NT2/D1 (cell line): ENCODE results near the gene GPR146.

Experiments used
- SUZ12 ChIP-seq: IDR thresholded peaks from 2 replicates; pipeline ENCODE4 v1.6.1; 2011; ENCODE audit not compliant: insufficient read length, insufficient read depth; ENCODE audit errors: extremely low read depth
- YY1 ChIP-seq: IDR thresholded peaks from 2 replicates; pipeline ENCODE4 v1.6.1; 2011; ENCODE audit not compliant: insufficient read length, insufficient read depth
- ZNF274 ChIP-seq: IDR thresholded peaks from 2 replicates; pipeline ENCODE4 v1.6.1; 2011; ENCODE audit warnings: mild to moderate bottlenecking, low read depth, low read length

DNA sequence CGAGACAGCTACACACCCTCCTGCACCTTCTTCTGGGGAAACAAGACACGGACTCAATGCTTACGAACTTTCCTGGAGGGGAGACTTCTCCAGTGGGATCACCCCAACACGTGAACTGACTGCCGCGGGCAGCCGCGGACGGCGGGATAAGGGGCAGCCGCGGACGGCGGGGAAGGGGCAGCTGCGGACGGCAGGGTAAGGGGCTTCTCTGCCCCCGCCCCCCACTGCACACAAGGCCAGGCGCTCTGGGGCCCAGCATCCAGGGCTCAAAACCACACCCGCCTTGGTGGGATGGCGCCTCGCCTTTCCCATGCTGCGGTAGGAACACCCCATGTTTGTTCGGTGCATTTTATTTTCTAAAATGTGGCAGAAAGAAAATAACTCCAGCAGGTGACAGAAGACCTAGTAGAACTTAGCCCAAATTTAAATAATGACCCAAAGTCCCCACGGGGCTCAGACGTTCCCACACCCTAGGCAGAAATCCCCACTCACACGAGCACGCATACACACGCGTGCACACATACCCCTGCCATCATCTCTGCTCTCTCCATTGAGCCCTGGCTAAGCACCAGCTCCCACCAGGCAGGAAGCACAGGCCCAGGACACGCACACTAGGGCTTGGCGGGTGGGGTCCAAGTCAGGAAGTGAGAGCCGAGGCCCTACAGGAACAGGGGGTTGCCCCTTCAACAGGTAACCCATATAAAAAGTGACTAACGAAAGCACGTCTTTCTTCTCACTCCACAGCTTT lies 26.6 kb upstream of the GPR146 start:
- TF ChIP-seq YY1, result no peak
- TF ChIP-seq ZNF274, result no peak
- TF ChIP-seq SUZ12, result no peak
